Stimulated activated naive CD8-positive, alpha-beta T cell treated with anti-CD3 and anti-CD28 coated beads, Interleukin-15, Interleukin-2, amounts not matched to agents 100 ng/mL and 50 ng/mL, for 24 hours (primary cell): ENCODE data around the gene ULK3.

Experiments
- H3K27ac Mint-ChIP-seq: one replicate; pipeline ENCODE4 v1.8.0; 2021; ENCODE audit warnings: mild to moderate bottlenecking, mixed read lengths
- H3K27me3 Mint-ChIP-seq: one replicate; pipeline ENCODE4 v1.8.0; 2021; ENCODE audit warnings: mixed read lengths
- H3K36me3 Mint-ChIP-seq: one replicate; pipeline ENCODE4 v1.8.0; 2021; ENCODE audit warnings: low read depth, mixed read lengths
- H3K4me1 Mint-ChIP-seq: one replicate; pipeline ENCODE4 v1.8.0; 2021; ENCODE audit warnings: low read depth, mixed read lengths
- H3K4me3 Mint-ChIP-seq: one replicate; pipeline ENCODE4 v1.8.0; 2021; ENCODE audit warnings: mild to moderate bottlenecking, mixed read lengths
- H3K9me3 Mint-ChIP-seq: one replicate; pipeline ENCODE4 v1.8.0; 2021; ENCODE audit warnings: mixed read lengths

The ULK3 gene

GRCh38 chr15:74839526-74840395 is 3.2 kb downstream of the ULK3 start:
- peaks cover 14% of the 10 kb centered on the region for H3K36me3 Mint-ChIP-seq
- no peaks in the 10 kb centered on the region for H3K9me3 Mint-ChIP-seq
- no peak overlapping the region for H3K27ac Mint-ChIP-seq
- H3K4me1 Mint-ChIP-seq, result peaks cover 36% of the 10 kb centered on the region
- no peaks in the 10 kb centered on the region for H3K27me3 Mint-ChIP-seq
- H3K4me3 Mint-ChIP-seq, result no peak overlapping the region

- H3K27ac Mint-ChIP-seq, result no peak overlapping the region
- H3K9me3 Mint-ChIP-seq, result no peaks in the 10 kb centered on the region
- no peak overlapping the region for H3K4me3 Mint-ChIP-seq
- peaks cover 28% of the 10 kb centered on the region for H3K4me1 Mint-ChIP-seq
- H3K36me3 Mint-ChIP-seq, result peaks cover 11% of the 10 kb centered on the region
- no peaks in the 10 kb centered on the region for H3K27me3 Mint-ChIP-seq
Measured at GRCh38 chr15:74838746-74839525, 4.0 kb downstream of the ULK3 start.

GRCh38 chr15:74838137-74838516 is 4.8 kb downstream of the ULK3 start:
- no peak overlapping the region for H3K27ac Mint-ChIP-seq

GRCh38 chr15:74837482-74838136 is 5.3 kb downstream of the ULK3 start:
- H3K4me3 Mint-ChIP-seq, result no peak overlapping the region
- H3K27ac Mint-ChIP-seq, result no peak overlapping the region
- H3K27me3 Mint-ChIP-seq, result no peaks in the 10 kb centered on the region

More at GRCh38 chr15:74838137-74838516, 4.8 kb downstream of the ULK3 start:
- no peaks in the 10 kb centered on the region for H3K27me3 Mint-ChIP-seq
- no peak overlapping the region for H3K4me3 Mint-ChIP-seq
- peaks cover 11% of the 10 kb centered on the region for H3K36me3 Mint-ChIP-seq
- no peaks in the 10 kb centered on the region for H3K9me3 Mint-ChIP-seq
- peaks cover 22% of the 10 kb centered on the region for H3K4me1 Mint-ChIP-seq

GRCh38 chr15:74836846-74837245 is 6.1 kb downstream of the ULK3 start:
- H3K4me1 Mint-ChIP-seq, result peaks cover 13% of the 10 kb centered on the region
- no peak overlapping the region for H3K4me3 Mint-ChIP-seq
- H3K27me3 Mint-ChIP-seq, result no peaks in the 10 kb centered on the region
- no peak overlapping the region for H3K27ac Mint-ChIP-seq
- no peaks in the 10 kb centered on the region for H3K9me3 Mint-ChIP-seq
- peaks cover 11% of the 10 kb centered on the region for H3K36me3 Mint-ChIP-seq

More at GRCh38 chr15:74837482-74838136, 5.3 kb downstream of the ULK3 start:
- Mint-ChIP-seq H3K9me3 (no peaks in the 10 kb centered on the region), H3K4me1 (peaks cover 21% of the 10 kb centered on the region), H3K36me3 (peaks cover 11% of the 10 kb centered on the region)

- Mint-ChIP-seq H3K4me3 (no peak overlapping the region), H3K27me3 (no peaks in the 10 kb centered on the region), H3K4me1 (no peaks in the 10 kb centered on the region), H3K36me3 (no peaks in the 10 kb centered on the region), H3K27ac (no peak overlapping the region), H3K9me3 (no peaks in the 10 kb centered on the region)
Measured at GRCh38 chr15:74835312-74835823, 7.6 kb downstream of the ULK3 start.

GRCh38 chr15:74833376-74834107 is 9.4 kb downstream of the ULK3 start:
- Mint-ChIP-seq H3K4me1 (peaks cover 3% of the 10 kb centered on the region), H3K27ac (no peak overlapping the region), H3K4me3 (no peak overlapping the region), H3K36me3 (no peaks in the 10 kb centered on the region), H3K9me3 (no peaks in the 10 kb centered on the region), H3K27me3 (peaks cover 3% of the 10 kb centered on the region)

GRCh38 chr15:74832826-74833225 is 10.1 kb downstream of the ULK3 start:
- Mint-ChIP-seq H3K27ac (no peak overlapping the region), H3K9me3 (no peaks in the 10 kb centered on the region), H3K36me3 (no peaks in the 10 kb centered on the region), H3K4me1 (peaks cover 3% of the 10 kb centered on the region), H3K27me3 (peaks cover 8% of the 10 kb centered on the region), H3K4me3 (no peak overlapping the region)

DNA sequence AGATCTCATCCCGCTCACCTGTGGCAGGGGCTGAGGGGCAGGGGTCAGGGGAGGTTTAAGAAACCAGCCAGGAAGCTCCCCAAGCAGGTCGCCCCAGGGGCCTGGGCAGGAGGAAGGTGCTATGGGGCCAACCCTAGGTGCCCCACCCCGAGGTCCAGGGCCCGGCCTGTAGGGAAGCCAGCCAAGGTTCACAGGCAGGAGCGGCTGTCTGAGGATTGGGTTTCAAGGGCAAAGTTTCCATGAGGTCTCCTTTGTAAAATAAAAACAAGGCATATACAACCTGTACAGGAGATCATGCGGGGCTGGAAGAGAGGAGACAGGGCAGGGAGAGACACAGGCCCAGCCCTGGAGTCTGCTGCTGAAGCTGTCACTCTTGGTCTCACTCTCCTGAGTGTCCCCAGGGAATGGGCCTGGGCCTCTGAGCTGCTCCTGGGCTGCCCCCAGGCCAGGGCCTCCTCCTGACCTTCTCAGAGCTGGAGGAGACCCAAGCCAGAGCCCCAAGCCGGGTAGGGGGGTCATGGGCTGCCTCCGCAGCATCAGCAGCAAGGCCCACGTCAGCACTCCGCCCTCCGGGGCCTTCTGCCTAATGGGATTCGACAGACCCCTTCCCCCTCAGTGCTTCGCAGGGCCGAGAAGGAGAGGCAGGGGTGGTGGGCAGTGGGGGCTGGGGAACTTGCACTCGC is 11.0 kb downstream of the ULK3 start:
- no peaks in the 10 kb centered on the region for H3K36me3 Mint-ChIP-seq
- no peak overlapping the region for H3K27ac Mint-ChIP-seq
- no peak overlapping the region for H3K4me3 Mint-ChIP-seq
- H3K9me3 Mint-ChIP-seq, result no peaks in the 10 kb centered on the region
- peaks cover 16% of the 10 kb centered on the region for H3K27me3 Mint-ChIP-seq
- peaks cover 3% of the 10 kb centered on the region for H3K4me1 Mint-ChIP-seq

DNA sequence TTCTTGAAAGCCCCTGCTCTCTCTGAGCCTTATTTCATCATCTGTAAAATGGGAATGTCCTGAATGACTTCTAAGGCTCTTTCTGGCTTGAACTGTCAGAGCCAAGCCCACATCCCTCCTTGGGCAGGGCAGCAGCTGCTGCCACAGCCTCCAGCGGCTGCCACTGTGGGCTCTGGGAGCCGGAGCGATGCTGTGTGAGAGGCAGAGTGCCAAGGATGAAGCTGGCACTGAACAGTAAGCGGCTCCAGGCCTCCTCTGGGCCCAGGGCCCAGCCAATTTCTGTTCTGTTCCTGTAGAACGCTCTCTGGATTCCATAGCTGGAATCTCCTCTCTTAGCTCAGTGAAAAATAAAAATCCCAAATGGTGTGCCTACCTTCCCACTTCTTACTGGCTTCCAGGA is 12.1 kb downstream of the ULK3 start:
- no peak overlapping the region for H3K4me3 Mint-ChIP-seq
- peaks cover 18% of the 10 kb centered on the region for H3K27me3 Mint-ChIP-seq
- H3K4me1 Mint-ChIP-seq, result peaks cover 3% of the 10 kb centered on the region
- no peak overlapping the region for H3K27ac Mint-ChIP-seq
- no peaks in the 10 kb centered on the region for H3K9me3 Mint-ChIP-seq
- no peaks in the 10 kb centered on the region for H3K36me3 Mint-ChIP-seq

DNA sequence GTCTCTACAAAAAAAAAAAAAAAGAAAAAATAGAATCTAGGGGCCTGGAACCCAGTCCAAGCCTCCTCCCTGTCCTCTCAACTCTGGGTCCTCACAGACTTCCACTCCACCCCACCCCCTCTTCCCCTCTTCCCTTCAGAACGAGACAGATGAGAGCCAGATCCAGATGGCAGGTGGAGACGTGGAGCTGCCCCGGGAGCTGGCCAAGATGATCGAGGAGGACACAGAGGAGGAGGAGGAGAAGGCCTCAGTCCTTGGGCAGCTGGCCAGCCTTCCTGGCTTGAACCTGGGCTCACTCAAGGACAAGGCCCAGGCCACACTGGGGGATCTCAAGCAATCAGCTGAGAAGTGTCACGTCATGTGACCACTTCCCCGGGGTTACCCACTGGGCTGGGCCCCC is 13.0 kb downstream of the ULK3 start:
- Mint-ChIP-seq H3K36me3 (no peaks in the 10 kb centered on the region), H3K4me3 (no peak overlapping the region), H3K27me3 (peaks cover 23% of the 10 kb centered on the region), H3K27ac (no peak overlapping the region), H3K4me1 (peaks cover 3% of the 10 kb centered on the region), H3K9me3 (no peaks in the 10 kb centered on the region)

GRCh38 chr15:74829486-74829885 is 13.5 kb downstream of the ULK3 start:
- Mint-ChIP-seq H3K27ac (no peak overlapping the region), H3K9me3 (no peaks in the 10 kb centered on the region), H3K27me3 (peaks cover 28% of the 10 kb centered on the region), H3K4me1 (peaks cover 3% of the 10 kb centered on the region), H3K36me3 (no peaks in the 10 kb centered on the region), H3K4me3 (no peak overlapping the region)

GRCh38 chr15:74828835-74829234 is 14.1 kb downstream of the ULK3 start:
- no peak overlapping the region for H3K27ac Mint-ChIP-seq
- no peaks in the 10 kb centered on the region for H3K36me3 Mint-ChIP-seq
- H3K4me1 Mint-ChIP-seq, result peaks cover 3% of the 10 kb centered on the region
- peaks cover 31% of the 10 kb centered on the region for H3K27me3 Mint-ChIP-seq
- no peak overlapping the region for H3K4me3 Mint-ChIP-seq
- H3K9me3 Mint-ChIP-seq, result no peaks in the 10 kb centered on the region

DNA sequence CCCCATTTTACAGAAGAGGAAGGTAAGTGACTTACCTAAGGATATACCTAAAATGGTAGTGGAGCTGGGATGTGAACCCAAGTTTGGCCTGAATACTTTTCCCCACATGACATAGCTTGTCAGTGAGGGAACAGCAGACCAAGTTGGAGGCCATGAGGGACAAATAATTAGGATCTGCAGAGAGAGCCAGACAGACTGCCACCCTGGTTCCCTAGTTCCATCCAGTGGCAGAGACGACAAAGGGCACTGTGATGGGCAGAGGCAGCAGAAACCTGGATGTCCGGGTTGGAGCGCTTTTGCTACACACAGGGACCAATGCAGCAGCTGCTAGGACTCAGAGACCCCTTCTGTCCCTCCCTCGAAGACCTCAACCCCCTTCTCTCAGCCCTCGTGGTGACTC is 15.3 kb downstream of the ULK3 start:
- Mint-ChIP-seq H3K27me3 (peaks cover 31% of the 10 kb centered on the region), H3K36me3 (no peaks in the 10 kb centered on the region), H3K4me3 (no peak overlapping the region), H3K4me1 (peaks cover 3% of the 10 kb centered on the region), H3K27ac (no peak overlapping the region), H3K9me3 (no peaks in the 10 kb centered on the region)
